DLD1 (cell line): Measurements from ENCODE around the gene ALAS1.

Experiments used
- in situ Hi-C: cut with HindIII; loops from 2 replicates; pipeline ENCODE4 v1.10.0; 2017; ENCODE audit warnings: low sequenced_read_pairs

The ALAS1 gene

DNA sequence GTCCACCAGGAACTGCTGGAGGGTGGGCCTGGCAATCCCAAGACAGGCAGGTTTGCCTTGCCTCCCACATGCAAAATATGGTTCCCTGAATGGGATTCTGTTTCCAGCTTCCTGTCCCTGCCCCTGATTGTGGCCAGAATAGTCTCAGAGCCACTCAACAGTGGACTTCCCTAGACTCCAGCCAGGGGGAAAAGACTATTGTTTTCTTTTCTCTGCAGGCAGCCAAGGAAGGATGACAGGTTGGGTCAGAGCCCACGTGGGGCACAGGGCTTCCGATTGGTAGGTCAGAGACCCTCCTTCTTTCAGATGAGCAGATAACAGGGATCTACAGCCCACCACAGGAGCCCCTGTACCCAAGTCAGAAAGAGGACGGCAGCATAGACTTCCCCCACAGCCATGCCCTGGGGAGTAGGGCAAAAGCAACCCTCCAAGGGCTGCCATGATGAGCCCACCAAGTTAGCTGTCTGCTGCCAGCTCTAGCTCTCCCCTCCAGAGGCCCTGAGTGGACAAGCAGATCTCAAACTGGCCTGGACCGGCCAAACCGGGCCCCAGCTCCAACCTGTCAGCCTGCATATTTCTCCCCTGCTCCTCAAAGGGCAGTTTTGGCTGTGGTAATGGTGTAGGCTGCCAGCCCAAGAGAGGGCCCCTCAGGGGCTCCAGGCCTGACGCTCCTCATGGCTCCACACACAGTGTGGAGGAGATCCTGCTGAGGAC is 21.1 kb downstream of the ALAS1 start:
- in situ Hi-C loops = no loop called here

DNA sequence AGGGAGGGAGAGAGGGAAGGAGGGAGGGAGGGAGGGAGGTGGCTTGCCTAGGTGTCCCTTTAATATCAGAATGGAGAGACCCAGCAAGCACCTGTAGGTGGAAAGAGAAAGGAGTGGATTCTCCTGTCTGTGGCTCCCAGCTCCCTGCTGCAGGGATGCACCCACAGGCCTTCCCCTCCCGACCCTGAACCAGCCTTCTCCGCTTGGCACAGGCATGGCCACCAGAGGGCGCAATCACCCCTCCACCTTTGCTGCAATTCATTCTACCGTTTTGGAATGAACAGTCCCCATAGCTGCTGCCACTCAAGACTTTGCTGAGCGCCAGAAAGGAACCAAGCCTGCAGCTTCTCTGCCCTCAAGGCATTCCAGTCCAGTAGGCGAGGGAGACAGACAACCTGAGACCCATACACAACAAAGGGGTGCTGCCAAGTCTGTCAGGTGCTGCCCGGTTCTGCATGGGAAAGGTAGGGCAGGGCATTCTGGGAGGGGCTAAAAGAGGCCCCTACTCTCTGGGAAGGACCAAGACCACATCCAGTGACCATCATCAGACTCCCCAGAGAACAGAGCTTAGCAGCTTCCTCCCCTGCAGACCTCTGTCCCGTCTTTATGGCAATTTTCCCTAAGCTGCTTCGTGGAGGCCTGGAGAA is 22.5 kb downstream of the ALAS1 start:
- in situ Hi-C loops = no loop called here

DNA sequence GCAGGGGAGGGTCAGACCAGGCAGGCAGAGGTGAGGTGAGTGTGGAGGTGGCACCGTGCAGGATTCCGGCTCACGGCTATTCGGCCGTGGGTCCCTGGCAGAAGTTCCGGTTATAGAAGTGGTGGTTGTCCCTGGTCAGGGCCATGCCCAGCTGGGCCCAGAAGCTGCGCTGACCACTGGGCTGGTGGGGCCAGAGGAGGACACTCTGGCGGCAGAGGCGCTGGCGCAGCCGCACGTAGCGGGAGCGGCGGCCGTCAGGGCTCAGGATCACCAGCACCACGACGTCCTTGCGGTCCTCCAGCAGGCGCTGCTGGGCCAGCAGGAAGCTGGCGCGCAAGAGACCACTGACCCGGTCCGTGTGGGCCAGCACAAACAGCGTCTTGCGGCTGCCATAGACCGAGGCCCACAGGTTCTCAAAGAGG is 23.2 kb downstream of the ALAS1 start:
- in situ Hi-C loops = no loop called here

DNA sequence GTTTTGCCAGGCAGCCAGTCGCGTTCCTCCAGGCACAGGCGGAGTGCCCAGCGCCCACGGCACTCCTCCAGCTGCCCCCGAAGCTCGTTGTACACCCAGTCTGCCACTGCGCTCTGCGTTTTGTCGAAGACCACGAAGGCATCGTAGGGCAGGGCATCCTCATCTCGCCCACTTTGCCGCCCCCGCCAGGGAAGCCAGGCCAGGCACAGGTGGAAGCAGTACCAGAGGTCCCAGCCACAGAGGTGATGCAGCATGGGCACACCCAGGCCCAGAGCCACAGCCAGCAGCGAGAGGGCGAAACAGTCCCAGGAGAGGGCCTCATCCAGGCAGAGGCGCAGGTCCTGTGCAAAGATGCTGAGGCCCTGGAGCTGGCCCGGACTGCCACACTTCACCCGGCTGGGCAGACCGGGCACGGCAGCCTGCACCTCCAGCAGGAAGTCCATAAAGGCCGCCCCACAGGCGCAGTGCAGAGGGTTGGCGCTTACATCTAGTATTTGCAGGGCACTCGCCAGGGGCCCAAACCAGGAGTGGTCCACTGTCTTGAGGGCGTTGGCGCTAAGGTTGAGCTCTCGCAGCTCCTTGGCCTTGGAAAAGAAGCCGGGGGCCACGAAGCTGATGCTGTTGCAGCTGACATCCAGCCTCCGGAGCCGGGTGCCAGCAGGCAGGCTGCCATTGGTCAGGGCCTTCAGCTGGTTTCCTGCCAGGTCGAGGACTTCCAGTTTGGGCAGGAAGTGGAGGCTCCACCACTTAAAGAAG is 23.8 kb downstream of the ALAS1 start:
- in situ Hi-C loops = no loop called here

DNA sequence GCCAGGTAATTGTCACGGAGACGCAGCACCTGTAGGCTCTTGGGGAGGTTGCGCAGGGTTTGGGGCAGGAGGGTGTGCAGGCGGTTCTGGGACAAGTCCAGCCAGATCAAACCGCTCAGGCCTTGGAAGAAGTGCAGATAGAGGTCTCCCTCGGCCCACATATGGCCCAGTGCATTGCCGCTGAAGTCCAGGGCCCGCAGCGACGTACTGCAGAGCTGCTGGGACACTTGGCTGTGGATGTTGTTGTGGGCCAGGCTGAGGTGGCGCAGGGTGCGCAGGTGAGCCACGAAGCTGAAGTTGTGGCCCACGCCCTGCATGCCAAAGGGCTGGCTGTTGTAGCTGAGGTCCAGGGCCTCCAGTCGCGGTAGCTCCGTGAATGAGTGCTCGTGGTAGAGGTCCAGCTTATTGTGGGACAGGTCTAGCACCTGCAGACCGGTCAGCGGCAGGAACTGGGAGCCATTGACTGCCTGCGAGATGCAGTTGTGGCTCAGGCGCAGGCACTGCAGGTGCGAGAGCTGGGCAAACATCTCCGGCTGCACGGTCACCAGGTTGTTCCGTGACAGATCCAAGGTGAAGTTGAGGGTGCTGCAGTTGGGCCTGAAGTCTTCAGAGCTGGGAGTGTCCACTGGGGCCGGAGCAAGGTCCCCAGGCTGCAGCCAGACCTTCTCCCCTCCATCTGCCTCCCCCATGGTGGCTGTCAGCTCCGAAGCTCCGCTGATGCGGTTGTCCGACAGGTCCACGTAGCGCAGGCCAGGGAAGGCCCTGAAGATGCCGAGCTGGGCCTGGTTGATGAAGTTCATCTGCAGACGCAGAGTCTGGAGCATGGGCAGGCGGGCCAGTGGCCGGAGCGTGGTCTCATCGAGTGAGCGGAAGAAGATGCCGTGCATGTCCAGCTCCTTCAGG is 24.6 kb downstream of the ALAS1 start:
- in situ Hi-C loops = no loop called here

DNA sequence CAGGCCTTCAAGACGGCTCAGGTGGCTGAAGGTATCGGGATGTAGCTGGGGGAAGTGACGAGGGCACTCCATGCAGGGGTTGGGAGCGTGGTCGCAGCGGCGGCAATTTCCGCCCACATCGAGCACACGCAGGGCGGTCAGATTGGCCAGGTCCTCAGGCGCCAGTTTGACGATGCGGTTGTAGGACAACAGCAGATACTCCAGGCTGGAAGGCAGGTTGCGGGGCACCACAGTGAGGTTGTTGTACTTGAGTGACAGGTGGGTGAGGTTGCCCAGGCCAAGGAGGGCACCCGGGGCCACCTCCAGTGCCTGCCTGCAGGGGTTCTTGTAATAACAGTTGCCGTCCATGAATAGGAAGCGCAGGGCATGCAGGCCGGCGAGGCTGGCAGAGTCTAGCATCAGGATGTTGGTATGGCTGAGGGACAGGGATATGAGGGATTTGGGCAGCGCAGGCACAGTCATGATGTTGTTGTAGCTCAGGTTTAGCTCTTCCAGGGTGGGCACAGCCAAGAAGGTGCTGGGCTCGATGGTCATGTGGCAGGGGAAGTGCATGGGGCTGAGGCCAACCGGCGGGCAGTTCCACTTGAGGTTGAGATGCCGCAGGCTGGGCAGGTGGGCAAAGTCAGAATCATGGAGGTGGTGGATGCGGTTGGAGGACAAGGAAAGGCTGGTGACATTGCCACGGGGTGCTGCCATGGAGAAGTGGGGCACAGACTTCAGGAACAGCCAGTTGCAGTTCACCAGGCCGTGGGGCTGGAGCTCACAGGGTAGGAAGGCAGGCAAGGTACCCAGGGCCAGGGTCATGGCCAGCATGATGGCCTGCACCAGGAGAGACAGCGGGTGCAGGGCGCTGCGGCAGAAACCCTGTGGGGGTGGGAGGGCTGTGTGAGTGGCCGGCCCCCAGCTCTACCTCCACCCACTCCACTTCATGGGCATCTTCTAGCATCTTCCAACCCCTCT is 25.8 kb downstream of the ALAS1 start:
- in situ Hi-C loops = no loop called here

DNA sequence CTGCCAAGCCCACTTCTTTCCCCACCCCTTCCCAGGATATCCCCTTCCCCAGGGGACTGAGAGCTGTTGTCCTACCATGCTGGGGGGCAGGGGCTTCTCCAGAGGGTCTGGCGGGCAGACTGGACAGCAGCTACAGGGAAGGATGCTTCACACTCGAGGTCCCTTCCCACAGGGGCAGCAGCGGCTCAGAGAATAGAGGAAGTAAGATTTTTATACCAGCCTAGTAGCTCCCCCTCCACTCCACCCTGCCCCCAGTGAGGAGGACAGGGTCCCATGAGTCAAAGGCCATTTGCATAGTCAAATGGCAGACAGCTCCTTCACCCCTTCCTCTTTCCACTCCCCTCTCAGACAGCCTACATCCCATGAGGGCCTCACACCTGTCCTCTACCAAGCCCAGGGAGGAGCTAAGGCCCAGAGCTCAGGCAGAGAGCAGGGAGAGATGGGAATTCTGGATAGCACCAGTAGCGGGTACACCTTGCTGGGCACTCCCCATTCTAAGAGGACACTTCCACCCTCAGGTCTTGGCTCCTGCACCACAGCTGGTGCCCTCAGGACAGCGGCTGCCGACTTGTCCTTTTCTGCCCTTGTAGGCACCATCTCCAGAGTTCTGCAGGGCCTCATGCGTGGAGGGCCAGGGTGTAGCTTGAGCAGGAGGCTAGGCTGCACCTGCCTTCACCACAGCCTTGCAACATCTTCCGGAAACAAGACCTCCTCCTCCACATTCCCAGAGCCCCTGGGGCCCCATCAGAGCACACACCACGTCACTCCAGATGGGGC is 27.7 kb downstream of the ALAS1 start, which contains the start of gene TLR9:
Gene TLR9 (minus strand): TSS at position 194 of the 777 bp plus-strand sequence. CDS start 116 bp downstream, at position 78.
- in situ Hi-C loops = no loop called here

DNA sequence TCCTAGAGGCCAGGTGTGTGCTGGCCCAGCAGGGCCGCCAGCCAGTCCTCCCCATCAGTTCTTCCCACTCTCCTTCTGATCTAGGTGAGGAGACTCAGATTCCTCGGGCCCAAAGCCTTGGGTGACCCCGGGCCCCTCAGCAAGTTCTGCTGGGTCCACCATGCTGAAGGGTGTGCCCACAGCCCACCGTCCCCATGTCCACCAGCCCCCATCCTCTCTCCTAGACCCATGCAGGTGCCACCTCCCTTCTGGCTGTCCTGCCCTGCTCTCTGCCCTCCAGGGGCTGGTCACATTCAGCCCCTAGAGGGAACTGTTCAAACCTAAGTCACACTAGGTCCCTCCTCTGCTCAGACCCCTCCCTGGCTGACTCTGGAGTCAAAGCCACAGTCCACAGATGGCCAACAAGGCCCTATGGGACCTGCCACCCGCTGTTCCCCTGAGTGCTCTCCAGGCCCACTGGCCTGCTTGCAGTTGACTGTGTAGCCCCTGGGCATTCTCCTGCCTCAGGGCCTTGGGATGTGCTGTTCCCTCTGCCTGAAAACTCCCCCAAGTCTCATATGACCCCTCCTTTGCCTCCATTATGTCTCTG is 28.4 kb downstream of the ALAS1 start:
- in situ Hi-C loops = no loop called here

DNA sequence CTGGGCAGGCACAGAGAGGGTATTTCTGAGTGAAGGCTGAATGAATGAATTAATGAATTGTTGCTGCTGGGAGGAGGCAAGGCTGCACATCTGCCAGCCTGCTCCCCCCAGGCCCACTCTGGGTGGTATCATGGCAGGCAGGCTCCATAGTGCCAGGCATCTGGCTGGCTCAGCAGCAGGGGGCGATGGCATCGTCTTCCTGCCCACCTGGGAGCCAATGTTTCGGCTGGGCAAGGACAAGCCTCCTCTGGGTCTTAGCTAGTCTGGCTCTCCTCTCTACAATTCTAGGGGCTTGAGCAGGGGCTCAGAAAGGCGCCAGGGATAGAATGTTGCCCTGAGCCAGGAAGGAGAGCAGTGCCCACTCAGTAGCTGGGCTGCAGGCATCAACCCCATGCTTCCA is 29.2 kb downstream of the ALAS1 start:
- in situ Hi-C loops = no loop called here

DNA sequence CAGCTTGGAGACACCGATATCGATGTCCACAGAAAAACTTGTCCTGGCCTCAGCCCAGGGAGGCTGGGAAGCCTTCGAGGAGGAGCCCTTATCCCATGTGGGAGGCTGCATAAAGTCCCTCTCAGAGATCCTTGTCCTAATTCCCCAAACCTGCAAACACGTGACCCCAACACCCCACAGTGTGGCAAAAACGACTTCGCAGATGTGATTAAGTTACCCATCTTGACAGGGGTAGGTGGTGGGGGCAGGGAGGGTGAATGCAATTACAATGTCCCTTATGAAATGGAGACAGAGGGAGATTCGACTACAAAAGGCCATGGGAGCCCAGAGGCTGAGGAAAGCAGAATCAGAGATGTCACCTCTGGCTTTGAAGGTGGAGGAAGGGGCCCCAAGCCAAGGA is 29.8 kb downstream of the ALAS1 start:
- in situ Hi-C loops = no loop called here

DNA sequence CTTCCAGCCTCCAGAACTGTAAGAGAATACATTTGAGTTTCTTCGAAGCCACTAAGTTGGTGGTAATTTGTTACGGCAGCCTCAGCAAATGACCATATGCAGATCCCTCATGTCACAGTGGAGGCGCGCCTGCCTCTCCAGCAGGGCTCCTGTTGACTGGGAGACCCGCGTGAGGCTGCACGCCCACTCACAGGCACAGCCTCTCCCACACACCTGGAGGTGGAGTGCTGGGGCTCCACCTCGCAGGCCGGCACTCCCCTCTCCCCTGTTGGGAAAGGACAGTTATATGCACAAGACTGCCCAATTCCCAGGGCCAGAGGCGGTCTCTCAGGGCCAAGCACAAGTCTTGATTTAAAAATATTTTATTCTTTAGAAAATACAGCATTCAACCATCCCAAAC is 30.3 kb downstream of the ALAS1 start:
- in situ Hi-C loops = no loop called here

DNA sequence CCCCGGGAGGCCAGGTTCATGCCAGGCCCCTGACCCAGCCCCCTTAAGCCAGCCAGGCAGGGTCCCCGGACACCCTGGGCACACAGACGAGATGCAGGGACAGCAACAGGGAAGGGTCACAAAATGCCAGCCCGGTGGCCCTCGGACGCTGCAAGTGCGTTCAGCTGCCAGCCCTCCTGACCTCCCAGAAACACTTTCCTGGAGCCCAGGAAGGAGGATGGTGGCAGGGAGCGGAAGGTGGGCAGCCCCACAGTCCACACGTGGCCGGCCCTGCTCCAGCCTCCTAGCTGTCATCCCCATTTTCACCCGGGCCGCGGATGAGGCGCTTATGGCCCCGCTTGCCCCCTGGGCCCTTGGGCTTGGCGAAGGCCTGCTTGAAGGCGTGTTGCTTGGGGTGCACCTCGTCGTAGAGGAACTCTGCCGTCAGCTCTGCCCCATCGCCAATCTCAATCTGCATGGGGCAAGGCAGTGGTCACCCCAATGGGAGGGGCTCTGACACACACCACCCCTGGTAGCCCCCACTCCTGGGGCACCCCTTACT is 30.9 kb downstream of the ALAS1 start:
- in situ Hi-C loops = no loop called here

DNA sequence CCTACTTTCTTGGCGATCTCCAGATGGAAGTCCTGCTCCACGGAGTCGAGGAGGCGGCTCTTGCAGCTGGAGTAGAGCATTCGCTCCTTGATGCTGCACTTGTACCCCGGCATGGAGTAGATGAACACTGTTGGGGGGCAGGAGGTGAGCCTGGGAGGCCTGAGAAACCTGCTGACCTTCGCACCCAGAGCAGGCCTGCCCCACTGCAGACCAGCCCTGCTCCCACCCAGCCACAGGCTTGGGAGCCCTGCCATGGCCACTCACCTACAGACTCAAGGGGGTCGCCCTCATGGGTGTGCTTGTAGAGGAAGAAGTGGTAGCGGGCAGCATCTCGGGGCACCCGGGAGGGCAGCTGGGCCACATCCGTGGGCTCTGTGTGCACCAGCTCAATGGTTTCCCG is 31.7 kb downstream of the ALAS1 start:
- in situ Hi-C loops = no loop called here

DNA sequence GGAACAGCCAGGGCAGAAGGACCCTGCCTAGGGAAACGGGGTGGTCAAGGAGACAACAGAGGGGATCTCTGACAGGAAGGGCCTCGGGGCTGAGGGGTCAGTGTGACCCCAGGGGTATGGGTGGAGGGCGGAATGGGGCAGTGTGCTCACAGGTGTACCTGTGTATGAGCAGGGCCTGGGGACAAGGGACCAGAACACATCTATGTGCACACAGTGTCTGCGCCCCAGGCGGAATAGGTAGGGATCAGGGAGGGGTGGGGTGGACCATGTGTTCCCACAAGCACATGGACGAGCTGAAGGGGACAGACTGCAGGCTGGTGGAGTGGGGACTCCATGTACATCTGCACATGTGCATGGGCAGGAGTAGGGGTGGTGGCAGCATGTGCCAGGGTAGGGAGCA is 32.5 kb downstream of the ALAS1 start:
- in situ Hi-C loops = no loop called here

DNA sequence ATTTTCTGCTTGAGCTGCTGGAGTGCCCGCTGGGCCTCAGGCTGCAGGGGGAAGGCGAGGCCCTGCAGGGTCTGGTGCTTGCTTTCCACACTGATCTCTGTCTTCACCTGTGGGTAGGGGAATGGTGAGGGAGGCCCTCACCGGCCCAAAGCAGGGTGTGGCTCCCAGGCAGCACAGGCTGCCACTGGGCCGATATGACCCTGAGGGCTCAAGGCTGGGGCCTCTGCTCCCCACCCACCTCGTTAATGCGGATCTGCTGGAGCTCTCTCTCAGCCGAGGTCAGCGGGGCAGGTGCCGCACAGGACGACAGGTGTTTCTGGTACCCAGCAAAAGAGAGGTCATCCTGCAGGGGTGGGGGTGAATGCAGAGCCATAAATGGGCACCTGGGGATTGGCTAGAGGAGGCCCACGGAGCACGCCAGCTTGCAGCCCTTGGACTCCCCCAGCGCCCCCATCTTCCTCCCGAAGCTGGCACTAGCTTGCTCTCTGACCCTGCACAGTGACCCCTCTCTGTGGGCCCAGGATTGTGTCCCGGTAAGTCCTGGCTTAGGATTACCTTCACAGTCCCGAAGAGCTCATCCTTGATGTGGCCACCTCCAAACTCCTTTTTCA is 33.0 kb downstream of the ALAS1 start:
- in situ Hi-C loops = no loop called here

DNA sequence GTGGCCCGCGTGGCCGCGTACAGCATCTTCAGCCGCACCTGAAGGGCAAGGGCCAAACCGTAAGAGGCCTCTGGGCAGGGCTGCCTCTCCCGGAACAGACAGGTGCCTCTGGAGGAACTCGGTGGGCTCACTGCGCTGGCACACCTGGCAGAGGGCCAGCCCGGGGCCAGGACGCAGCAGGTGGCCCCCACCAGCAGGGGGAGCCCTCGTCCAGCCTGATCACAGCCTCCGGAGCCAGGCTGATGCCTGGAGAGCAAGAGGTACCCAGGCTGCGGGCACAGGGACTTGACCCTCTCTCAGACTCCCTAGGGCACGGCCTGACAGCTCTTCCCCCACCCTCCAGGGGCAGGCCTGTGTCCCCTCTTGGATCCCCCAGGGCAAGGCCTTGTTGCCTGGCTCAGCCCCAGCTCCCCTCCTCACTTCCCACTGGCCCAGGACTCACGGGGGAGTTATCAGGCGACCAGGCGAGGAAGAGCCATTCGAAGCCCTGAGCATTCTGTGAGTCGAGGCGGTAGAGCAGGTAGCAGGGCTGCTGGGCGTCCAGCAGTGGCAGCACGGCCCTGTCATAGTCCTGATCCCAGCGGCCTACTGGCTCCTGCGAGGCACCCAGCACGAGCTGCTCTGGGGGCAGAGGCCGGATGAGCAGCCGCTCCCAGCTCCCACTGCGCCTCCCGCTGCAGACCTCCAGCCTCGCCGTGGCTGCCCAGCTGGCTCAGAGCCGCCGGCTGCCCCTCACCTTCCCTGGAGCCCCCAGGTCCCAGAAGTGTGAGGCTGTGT is 33.7 kb downstream of the ALAS1 start:
- in situ Hi-C loops = no loop called here
